Measurements from ENCODE around the gene CDC42.

DNA sequence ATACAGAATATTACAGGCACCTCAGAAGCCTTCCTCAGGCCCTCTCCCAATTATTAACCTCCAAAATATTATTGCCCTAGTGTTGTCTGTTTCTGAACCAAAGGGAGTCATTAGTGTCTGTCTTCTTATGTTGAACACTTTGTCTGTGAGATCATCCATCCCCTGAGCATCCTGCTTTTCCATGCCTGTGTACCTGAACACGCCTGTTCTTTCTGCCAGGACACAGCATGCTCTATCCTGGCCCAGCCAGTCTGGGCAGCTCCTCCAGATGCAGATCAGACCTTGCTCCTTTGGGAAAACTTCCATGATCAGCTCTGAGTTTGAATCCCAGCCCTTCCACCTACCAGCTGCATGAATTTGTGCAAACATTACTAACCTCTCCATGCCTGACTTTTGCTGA is 11.0 kb upstream of the CDC42 start:
- no peak for TF ChIP-seq GATA2 (IDR thresholded peaks at IDR 0.05; ENCODE audit: low read depth, low read length)
- no peak for TF ChIP-seq GATA3 (IDR thresholded peaks at IDR 0.05; ENCODE audit: low read depth, low read length)

Measured in SH-SY5Y (cell line).